ENCODE data around the gene SCN5A.

DNA sequence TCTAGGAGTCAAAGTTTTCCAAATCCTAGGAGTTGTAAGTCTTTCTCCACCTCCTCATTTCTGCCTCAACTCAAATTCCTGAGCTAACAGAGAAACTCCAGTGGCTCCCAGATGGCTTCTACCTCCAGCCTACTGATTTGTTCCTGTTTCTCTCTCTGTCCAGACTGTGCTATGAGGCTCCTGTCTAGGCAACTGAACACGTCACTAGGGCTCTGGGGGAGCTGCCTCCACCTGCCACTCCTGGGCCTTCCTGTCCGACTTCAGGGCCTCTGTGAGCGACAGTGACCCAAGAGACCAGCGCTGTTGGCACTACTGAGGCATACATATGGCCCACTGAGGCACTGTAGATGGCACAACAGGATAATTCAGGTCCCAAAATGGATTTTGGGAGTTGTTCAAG, 82.0 kb downstream of the SCN5A start:
- TF ChIP-seq, protein P1, sequence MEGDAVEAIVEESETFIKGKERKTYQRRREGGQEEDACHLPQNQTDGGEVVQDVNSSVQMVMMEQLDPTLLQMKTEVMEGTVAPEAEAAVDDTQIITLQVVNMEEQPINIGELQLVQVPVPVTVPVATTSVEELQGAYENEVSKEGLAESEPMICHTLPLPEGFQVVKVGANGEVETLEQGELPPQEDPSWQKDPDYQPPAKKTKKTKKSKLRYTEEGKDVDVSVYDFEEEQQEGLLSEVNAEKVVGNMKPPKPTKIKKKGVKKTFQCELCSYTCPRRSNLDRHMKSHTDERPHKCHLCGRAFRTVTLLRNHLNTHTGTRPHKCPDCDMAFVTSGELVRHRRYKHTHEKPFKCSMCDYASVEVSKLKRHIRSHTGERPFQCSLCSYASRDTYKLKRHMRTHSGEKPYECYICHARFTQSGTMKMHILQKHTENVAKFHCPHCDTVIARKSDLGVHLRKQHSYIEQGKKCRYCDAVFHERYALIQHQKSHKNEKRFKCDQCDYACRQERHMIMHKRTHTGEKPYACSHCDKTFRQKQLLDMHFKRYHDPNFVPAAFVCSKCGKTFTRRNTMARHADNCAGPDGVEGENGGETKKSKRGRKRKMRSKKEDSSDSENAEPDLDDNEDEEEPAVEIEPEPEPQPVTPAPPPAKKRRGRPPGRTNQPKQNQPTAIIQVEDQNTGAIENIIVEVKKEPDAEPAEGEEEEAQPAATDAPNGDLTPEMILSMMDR (conservative IDR thresholded peaks at IDR 0.05 in 1 of 2, IDR thresholded peaks at IDR 0.05 in 1 of 2; ENCODE audit: extremely low read depth in 1 of 2, insufficient read depth in 1 of 2, low read depth in 1 of 2, low read length in 2 of 2), result no peak
- TF ChIP-seq EZH2 (IDR thresholded peaks at IDR 0.05; ENCODE audit: borderline replicate concordance, low read length), result no peak

All from mammary epithelial cell (primary cell).